IMR-90 (cell line): ENCODE data around the gene DENND10. TPM values are rescaled to one million over a fixed set of nuclear protein-coding genes. Genes with fewer than 3 reads are reported as not detected.

Experiments used
- ATAC-seq: fragments of 200-7000 bp; cut with Tn5 transposase; 2 replicates; pipeline ENCODE4 v1.9.1; 2020; ENCODE audit warnings: low read depth, mild to moderate bottlenecking, moderate library complexity
- BruUV-seq: library from RNA; stranded (reverse); fragments of 400-500 nt; replicated peaks from 2 replicates; lab custom pipeline; 2021; lab: Mats Ljungman, UMichigan
- CTCF ChIA-PET: fragments of 300-600 bp; formaldehyde crosslinking; extraction: SDS; loops from one replicate; lab custom pipeline; 2021; ENCODE audit warnings: antibody characterized with exemption; lab: Yijun Ruan, JAX
- POLR2A ChIA-PET: fragments of 300-600 bp; sonication (Branson Sonifier 250); formaldehyde crosslinking; loops from one replicate; lab custom pipeline; 2022; ENCODE audit warnings: antibody characterized with exemption; ENCODE audit not compliant: unreplicated experiment; lab: Charles Lee
- DNase-seq: peaks from one replicate; pipeline ENCODE4 v3.0.0; 2013
- H2AFZ ChIP-seq: replicated peaks from 2 replicates; pipeline ENCODE3; 2013; ENCODE audit warnings: low read length, mild to moderate bottlenecking; ENCODE audit not compliant: poor library complexity
- H2AK5ac ChIP-seq: 2 replicates; pipeline ENCODE4 v1.6.1; 2013; ENCODE audit warnings: low read depth, low read length, inconsistent platforms
- H2AK9ac ChIP-seq: replicated peaks from 2 replicates; pipeline ENCODE3; 2013; ENCODE audit warnings: mild to moderate bottlenecking, low read depth, low read length, moderate library complexity; ENCODE audit not compliant: poor library complexity
- H2BK120ac ChIP-seq: 2 replicates; pipeline ENCODE4 v1.6.1; 2013; ENCODE audit warnings: low read depth, low read length, inconsistent platforms
- H2BK15ac ChIP-seq: 3 replicates; pipeline ENCODE4 v1.6.1; 2013; ENCODE audit warnings: low read depth, low read length, inconsistent platforms
- H2BK20ac ChIP-seq: 2 replicates; pipeline ENCODE4 v1.6.1; 2013; ENCODE audit warnings: low read depth, mild to moderate bottlenecking, inconsistent platforms, low read length, moderate library complexity
- H2BK5ac ChIP-seq: 2 replicates; pipeline ENCODE4 v1.6.1; 2013; ENCODE audit warnings: mild to moderate bottlenecking, low read depth, low read length, inconsistent platforms; ENCODE audit not compliant: poor library complexity, severe bottlenecking
- H3K14ac ChIP-seq: replicated peaks from 2 replicates; pipeline ENCODE4 v1.6.1; 2013; ENCODE audit warnings: low read depth, low read length, inconsistent platforms
- H3K18ac ChIP-seq: 2 replicates; pipeline ENCODE4 v1.6.1; 2013; ENCODE audit warnings: low read depth, low read length, control low read depth
- H3K23ac ChIP-seq: 2 replicates; pipeline ENCODE4 v1.6.1; 2013; ENCODE audit warnings: low read depth, low read length, inconsistent platforms
- H3K27ac ChIP-seq: 2 replicates; pipeline ENCODE4 v1.5.1; 2013; ENCODE audit warnings: mild to moderate bottlenecking, control low read depth, low read length; ENCODE audit not compliant: insufficient read depth
- H3K27me3 ChIP-seq: 2 replicates; pipeline ENCODE4 v1.6.1; 2013; ENCODE audit warnings: low read length; ENCODE audit not compliant: control insufficient read depth, insufficient read depth
- H3K36me3 ChIP-seq: 2 replicates; pipeline ENCODE4 v1.6.1; 2013; ENCODE audit warnings: low read length, mixed read lengths; ENCODE audit not compliant: control insufficient read depth, insufficient read depth
- H3K4ac ChIP-seq: 2 replicates; pipeline ENCODE4 v1.6.1; 2013; ENCODE audit warnings: low read depth, low read length, inconsistent platforms
- H3K4me1 ChIP-seq: 2 replicates; pipeline ENCODE4 v1.6.1; 2013; ENCODE audit warnings: low read length, mixed read lengths; ENCODE audit not compliant: control insufficient read depth, insufficient read depth
- H3K4me2 ChIP-seq: 2 replicates; pipeline ENCODE4 v1.6.1; 2013; ENCODE audit warnings: low read depth, mild to moderate bottlenecking, control low read depth, low read length, moderate library complexity
- H3K4me3 ChIP-seq: 2 replicates; pipeline ENCODE4 v1.5.1; 2013; ENCODE audit warnings: low read depth, mild to moderate bottlenecking, control low read depth, low read length, moderate library complexity; ENCODE audit not compliant: insufficient read depth
- H3K56ac ChIP-seq: 2 replicates; pipeline ENCODE4 v1.6.1; 2013; ENCODE audit warnings: low read length, inconsistent platforms; ENCODE audit not compliant: insufficient read depth; ENCODE audit errors: extremely low read depth
- H3K79me1 ChIP-seq, 2 experiments: 2 replicates each; pipeline ENCODE4 v1.6.1; 2013; ENCODE audit warnings: low read length in 2 of 2, inconsistent platforms in 1 of 2, low read depth in 1 of 2
- H3K9ac ChIP-seq: 2 replicates; pipeline ENCODE4 v1.6.1; 2013; ENCODE audit warnings: low read depth, low read length, control low read depth
- H3K9me1 ChIP-seq: 2 replicates; pipeline ENCODE4 v1.6.1; 2013; ENCODE audit warnings: low read length, inconsistent platforms; ENCODE audit not compliant: insufficient read depth
- H3K9me3 ChIP-seq: 2 replicates; pipeline ENCODE4 v1.6.1; 2013; ENCODE audit warnings: low read length; ENCODE audit not compliant: control insufficient read depth, insufficient read depth
- H4K20me1 ChIP-seq: 2 replicates; pipeline ENCODE4 v1.6.1; 2013; ENCODE audit warnings: low read length, inconsistent platforms; ENCODE audit not compliant: insufficient read depth
- H4K5ac ChIP-seq: 2 replicates; pipeline ENCODE4 v1.6.1; 2013; ENCODE audit warnings: mild to moderate bottlenecking, low read depth, low read length, control low read depth
- H4K8ac ChIP-seq, 2 experiments: 2 replicates each; pipeline ENCODE4 v1.6.1; 2013; ENCODE audit warnings: low read depth in 2 of 2, low read length in 2 of 2, control low read depth in 1 of 2, inconsistent platforms in 1 of 2
- H4K91ac ChIP-seq: 2 replicates; pipeline ENCODE4 v1.6.1; 2013; ENCODE audit warnings: low read depth, low read length, inconsistent platforms; ENCODE audit not compliant: insufficient read depth
- BHLHE40 ChIP-seq: fragments of 150-350 bp; IDR thresholded peaks from 2 replicates; pipeline ENCODE4 v1.6.1; 2016; ENCODE audit warnings: mild to moderate bottlenecking, low read depth, low read length
- MAFK ChIP-seq: IDR thresholded peaks from 2 replicates; pipeline ENCODE4 v1.6.1; 2012; ENCODE audit warnings: low read depth, low read length, improper control_type of control experiment
- MXI1 ChIP-seq: IDR thresholded peaks from 2 replicates; pipeline ENCODE4 v1.6.1; 2012; ENCODE audit warnings: low read depth, mild to moderate bottlenecking, low read length, moderate library complexity, borderline replicate concordance
- NFE2L2 ChIP-seq: fragments of 150-350 bp; IDR thresholded peaks from 2 replicates; pipeline ENCODE4 v1.6.1; 2016; ENCODE audit warnings: low read depth, mild to moderate bottlenecking, low read length
- POLR2A ChIP-seq: IDR thresholded peaks from 2 replicates; pipeline ENCODE4 v1.6.1; 2012; ENCODE audit warnings: mild to moderate bottlenecking, low read depth, low read length
- RFX5 ChIP-seq: IDR thresholded peaks from 2 replicates; pipeline ENCODE4 v1.8.0; 2012; ENCODE audit warnings: low read depth, mild to moderate bottlenecking, low read length, moderate library complexity
- WGBS, 2 experiments: methylation state at CpG; one replicate each; pipeline versions ENCODE4 v1.1.5 to v1.1.7; 2013; ENCODE audit warnings: missing lambda C conversion rate in 2 of 2; ENCODE audit not compliant: insufficient read length in 1 of 2; ENCODE audit errors: extremely low coverage in 2 of 2; 5-methylcytosine and 5-hydroxymethylcytosine counted together
- dilution Hi-C: fragments of 300-500 bp; cut with HindIII; formaldehyde crosslinking; loops from one replicate; pipeline ENCODE4 v1.14.3; 2018; ENCODE audit warnings: low sequenced_read_pairs; ENCODE audit not compliant: unreplicated experiment
- in situ Hi-C: fragments of 300-500 bp; cut with MboI; formaldehyde crosslinking; loops from 3 replicates; pipeline ENCODE4 v1.14.3; 2019; ENCODE audit warnings: low sequenced_read_pairs, inconsistent platforms, mixed read lengths
- intact Hi-C: fragments of 100-400 bp; cut with micrococcal nuclease; formaldehyde crosslinking; loops from 2 replicates; pipeline ENCODE4 v1.10.0; 2022
- polyA plus RNA-seq, 3 experiments: library from polyadenylated mRNA; depleted of rRNA; stranded (reverse); fragments of >200 nt; gene quantifications; 2 replicates each; pipeline ENCODE4 v1.2.3, GENCODE V29; 2012; ENCODE audit warnings: low replicate concordance in 1 of 3
- total RNA-seq: library from RNA; depleted of rRNA; stranded (reverse); fragments of >200 nt; gene quantifications from 2 replicates; pipeline ENCODE4 v1.2.3, GENCODE V29; 2012
- TF ChIP-seq, protein P1 (sequence below): fragments of 150-350 bp; IDR thresholded peaks from 2 replicates; pipeline ENCODE4 v1.6.1; 2017; ENCODE audit warnings: mild to moderate bottlenecking, antibody characterized with exemption, low read length, low read depth

Gene DENND10
- total and polyA plus RNA-seq, 2 of the 4 experiments (the other 2 are of a cell fraction): 50.9 to 81.4 TPM

DNA sequence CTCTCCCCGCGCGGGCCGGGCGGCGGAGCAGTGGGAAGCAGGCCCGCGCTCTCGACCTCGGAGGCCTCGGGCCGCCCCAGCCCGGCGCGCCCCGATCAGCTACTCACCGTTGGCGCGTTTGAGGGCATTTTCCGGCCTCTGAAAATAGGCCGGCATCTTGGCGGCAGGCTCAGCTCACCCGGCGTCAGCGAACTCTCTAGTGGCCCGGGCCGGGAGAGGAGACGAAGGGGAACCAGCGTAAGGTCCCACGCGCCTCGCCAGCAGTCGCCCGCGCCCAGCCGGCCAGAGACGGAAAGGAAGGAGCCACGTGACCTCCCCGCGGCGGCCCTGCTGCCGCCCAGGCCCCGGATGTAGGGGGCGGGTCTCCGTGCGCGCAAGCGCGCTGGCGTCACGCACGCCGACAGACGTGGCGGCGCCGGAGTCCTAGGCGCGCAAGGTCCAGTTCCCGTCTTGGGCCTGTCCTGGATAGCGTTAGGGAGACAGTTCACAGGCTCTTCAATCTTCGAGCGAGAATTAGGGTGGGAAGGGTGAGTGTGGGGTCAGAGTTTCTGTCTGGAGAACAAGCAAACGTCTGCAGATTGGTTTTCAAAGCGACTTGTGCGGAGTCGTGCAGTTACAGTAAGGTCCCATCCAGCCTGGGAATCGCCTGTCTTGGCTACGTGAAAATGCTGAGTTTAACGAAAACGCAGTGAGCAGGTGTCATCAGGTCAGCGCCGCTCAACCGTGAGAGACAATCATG is 23.2 kb upstream of the DENND10 start, which contains the start of gene EIF3A:
EIF3A (minus strand) TSS at position 297 of the 739 bp plus-strand sequence; CDS start at position 156, 141 bp downstream.
- Histone ChIP-seq H3K9me1 (peaks cover 7% of the 10 kb centered on the region; the same call in 1 of the 2 replicates), H3K14ac (peak within 1 kb of the TSS; percentile 97), H3K4me1 (0 out of 2 replicates have a peak, but pooled peaks cover 1% of the 10 kb centered on the region), H2AK5ac (peak within 1 kb of the TSS; percentile 87), H3K9me3 (no peaks in the 10 kb centered on the region), H2BK20ac (no peak within 1 kb of the TSS), H2AK9ac (peak within 1 kb of the TSS; percentile 99), H3K4ac (peak within 1 kb of the TSS; percentile 93), H3K4me2 (peak within 1 kb of the TSS; percentile 99), H3K18ac (peak within 1 kb of the TSS; percentile 95), H2BK5ac (peak within 1 kb of the TSS; percentile 95), H4K91ac (peak within 1 kb of the TSS; percentile 93), H3K27me3 (no peaks in the 10 kb centered on the region), H3K23ac (peak within 1 kb of the TSS; percentile 94), H3K79me1 (peaks cover 0 to 6% of the 10 kb centered on the region in 2 experiments; a peak in 1 of 4 replicates), H3K36me3 (0 out of 2 replicates have a peak, but pooled peaks cover 1% of the 10 kb centered on the region), H4K5ac (peak within 1 kb of the TSS; percentile 93), H2AFZ (peak within 1 kb of the TSS; percentile 94), H2BK120ac (peak within 1 kb of the TSS; percentile 45; the same call in 1 of the 2 replicates), H3K56ac (peak within 1 kb of the TSS; percentile 96), H4K20me1 (peaks cover 43% of the 10 kb centered on the region), H4K8ac (peak within 1 kb of the TSS; percentile 68 to 99), H3K4me3 (peak within 1 kb of the TSS; percentile 85), H3K9ac (peak within 1 kb of the TSS; percentile 99), H3K27ac (peak within 1 kb of the TSS; percentile 96), H2BK15ac (peak within 1 kb of the TSS; percentile 9; the same call in 2 of the 3 replicates)
- ChIA-PET POLR2A (no interaction called here), CTCF (no interaction called here)
- peak; percentile 90 for DNase-seq
- no TSS peak for BruUV-seq
- 3% methylated on average over 51 of the region's 74 CpGs; no CpG with 5 or more reads in 1 of the 2 experiments for WGBS, 2 experiments
- dilution Hi-C loops (no loop called here), in situ Hi-C loops (no loop called here), intact Hi-C loops (loop anchor here (1.0 to 2.0 kb wide), 2 partner anchors 24 to 98 kb away; partner anchors contain the start of genes DENND10 and PRDX3)
- TF ChIP-seq BHLHE40: peak; percentile 60
- TF ChIP-seq RFX5: no peak
- TF ChIP-seq, protein P1, sequence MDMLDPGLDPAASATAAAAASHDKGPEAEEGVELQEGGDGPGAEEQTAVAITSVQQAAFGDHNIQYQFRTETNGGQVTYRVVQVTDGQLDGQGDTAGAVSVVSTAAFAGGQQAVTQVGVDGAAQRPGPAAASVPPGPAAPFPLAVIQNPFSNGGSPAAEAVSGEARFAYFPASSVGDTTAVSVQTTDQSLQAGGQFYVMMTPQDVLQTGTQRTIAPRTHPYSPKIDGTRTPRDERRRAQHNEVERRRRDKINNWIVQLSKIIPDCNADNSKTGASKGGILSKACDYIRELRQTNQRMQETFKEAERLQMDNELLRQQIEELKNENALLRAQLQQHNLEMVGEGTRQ: peak; percentile 95
- TF ChIP-seq MXI1: peak; percentile 79; the same call in 1 of the 2 replicates
- TF ChIP-seq MAFK: peak; percentile 73
- no peak for TF ChIP-seq NFE2L2
- TF ChIP-seq POLR2A: peak; percentile 96
- peak; percentile 87 for ATAC-seq
